GM18520 (cell line): ENCODE measurements around the gene AP3M1.

Experiments used
- ATAC-seq: cut with Tn5 transposase; IDR thresholded peaks from one replicate; pipeline ENCODE4 v1.9.1; 2021; ENCODE audit not compliant: unreplicated experiment

The AP3M1 gene

GRCh38 chr10:74117738-74118137, 32.9 kb downstream of the AP3M1 start:
- ATAC-seq, result no peak

- no peak for ATAC-seq
Measured at GRCh38 chr10:74114041-74114448, 36.6 kb downstream of the AP3M1 start.

- ATAC-seq, result no peak
Measured at GRCh38 chr10:74113546-74113945, 37.1 kb downstream of the AP3M1 start.

- no peak for ATAC-seq
Measured at GRCh38 chr10:74111799-74112198, 38.8 kb downstream of the AP3M1 start.

- no peak for ATAC-seq
Measured at GRCh38 chr10:74110120-74110519, 40.5 kb downstream of the AP3M1 start.

- ATAC-seq, result no peak
Measured at GRCh38 chr10:74109452-74109851, 41.2 kb downstream of the AP3M1 start.

- ATAC-seq, result no peak
Measured at GRCh38 chr10:74107391-74107790, 43.2 kb downstream of the AP3M1 start.

GRCh38 chr10:74104996-74105395, 45.6 kb downstream of the AP3M1 start:
- ATAC-seq, result no peak

GRCh38 chr10:74104480-74104879, 46.1 kb downstream of the AP3M1 start:
- ATAC-seq, result no peak

- ATAC-seq, result no peak
Measured at GRCh38 chr10:74103560-74104258, 46.9 kb downstream of the AP3M1 start.

GRCh38 chr10:74099836-74100235, 50.8 kb downstream of the AP3M1 start:
- ATAC-seq, result no peak

- no peak for ATAC-seq
Measured at GRCh38 chr10:74099420-74099819, 51.2 kb downstream of the AP3M1 start.

GRCh38 chr10:74097776-74098175, 52.9 kb downstream of the AP3M1 start:
- no peak for ATAC-seq

GRCh38 chr10:74096777-74097176, 53.9 kb downstream of the AP3M1 start:
- ATAC-seq, result peak; percentile 76

- ATAC-seq, result no peak
Measured at GRCh38 chr10:74094231-74094630, 56.4 kb downstream of the AP3M1 start.

- ATAC-seq, result no peak
Measured at GRCh38 chr10:74093530-74094164, 57.0 kb downstream of the AP3M1 start.

- no peak for ATAC-seq
Measured at GRCh38 chr10:74092372-74092771, 58.3 kb downstream of the AP3M1 start.

GRCh38 chr10:74088722-74089121, 61.9 kb downstream of the AP3M1 start:
- ATAC-seq, result no peak

- no peak for ATAC-seq
Measured at GRCh38 chr10:74086317-74086716, 64.3 kb downstream of the AP3M1 start.

GRCh38 chr10:74084955-74085354, 65.7 kb downstream of the AP3M1 start:
- peak; percentile 49 for ATAC-seq

GRCh38 chr10:74083304-74083703, 67.3 kb downstream of the AP3M1 start:
- no peak for ATAC-seq

- ATAC-seq, result no peak
Measured at GRCh38 chr10:74081941-74082718, 68.5 kb downstream of the AP3M1 start.
